Panc1 (cell line): ENCODE results near the gene CES4A. TPM values are rescaled to one million over a fixed set of nuclear protein-coding genes. Genes with fewer than 3 reads are reported as not detected.

Experiments
- ATAC-seq: fragments of 200-7000 bp; cut with Tn5 transposase; 2 replicates; pipeline ENCODE4 v1.9.1; 2020; ENCODE audit warnings: mild to moderate bottlenecking, moderate library complexity
- BruUV-seq: library from RNA; stranded (reverse); fragments of 400-500 nt; replicated peaks from 2 replicates; lab custom pipeline; 2021; lab: Mats Ljungman, UMichigan
- CTCF ChIA-PET: fragments of 300-600 bp; sonication (Branson Sonifier 250); formaldehyde crosslinking; loops from one replicate; lab custom pipeline; 2022; ENCODE audit warnings: antibody characterized with exemption; lab: Charles Lee
- POLR2A ChIA-PET: fragments of 300-600 bp; sonication (Branson Sonifier 250); formaldehyde crosslinking; loops from one replicate; lab custom pipeline; 2022; ENCODE audit warnings: antibody characterized with exemption; lab: Charles Lee
- DNase-seq: peaks from one replicate; pipeline ENCODE4 v3.0.0-alpha.2; 2010; ENCODE audit warnings: low read depth, low spot score
- H3K27ac ChIP-seq: 2 replicates; pipeline ENCODE4 v1.5.1; 2011; ENCODE audit warnings: mild to moderate bottlenecking, low read length, inconsistent platforms
- H3K27me3 ChIP-seq: fragments of 200-500 bp; sonication (Bioruptor generic); 2 replicates; pipeline ENCODE4 v1.6.0; 2014; ENCODE audit warnings: low read length, inconsistent platforms; ENCODE audit not compliant: control insufficient read depth, insufficient read depth
- H3K36me3 ChIP-seq: fragments of 200-500 bp; sonication (Bioruptor generic); 2 replicates; pipeline ENCODE4 v1.5.1; 2014; ENCODE audit warnings: inconsistent platforms, mild to moderate bottlenecking, low read length, moderate library complexity; ENCODE audit not compliant: control insufficient read depth, insufficient read depth
- H3K4me1 ChIP-seq: 2 replicates; pipeline ENCODE4 v1.5.1; 2011; ENCODE audit warnings: inconsistent platforms, mild to moderate bottlenecking, low read length, moderate library complexity; ENCODE audit not compliant: control insufficient read depth, insufficient read depth
- H3K4me3 ChIP-seq, 2 experiments: 2 replicates each; pipeline ENCODE4 v1.5.1; 2011 to 2012; ENCODE audit warnings: low read depth in 2 of 2, low read length in 2 of 2, mild to moderate bottlenecking in 2 of 2, inconsistent platforms in 1 of 2, moderate library complexity in 1 of 2
- H3K9me3 ChIP-seq: fragments of 200-500 bp; sonication (Bioruptor generic); 2 replicates; pipeline ENCODE4 v1.5.1; 2014; ENCODE audit warnings: low read depth, mild to moderate bottlenecking, inconsistent platforms, low read length, moderate library complexity; ENCODE audit not compliant: control insufficient read depth, insufficient read depth
- POLR2AphosphoS5 ChIP-seq: IDR thresholded peaks from 2 replicates; pipeline ENCODE4 v1.6.1; 2012; ENCODE audit warnings: mild to moderate bottlenecking, low read depth, low read length, moderate library complexity
- SIN3A ChIP-seq: IDR thresholded peaks from 2 replicates; pipeline ENCODE4 v1.6.1; 2012; ENCODE audit warnings: low read depth, mild to moderate bottlenecking, low read length, moderate library complexity, borderline replicate concordance; ENCODE audit not compliant: insufficient read depth
- TCF7L2 ChIP-seq: IDR thresholded peaks from 2 replicates; pipeline ENCODE4 v1.6.1; 2011; ENCODE audit warnings: mild to moderate bottlenecking, low read depth, low read length, inconsistent platforms
- in situ Hi-C: cut with HindIII; loops from 2 replicates; pipeline ENCODE4 v1.10.0; 2016; ENCODE audit warnings: low sequenced_read_pairs, low pct_unique_long_range_greater_than_20kb
- intact Hi-C: fragments of 100-400 bp; cut with micrococcal nuclease; formaldehyde crosslinking; loops from one replicate; pipeline ENCODE4 v1.10.0; 2022; ENCODE audit not compliant: unreplicated experiment
- total RNA-seq: library from RNA; stranded (reverse); gene quantifications from one replicate; pipeline ENCODE4 v1.2.1, GENCODE V29; 2021; ENCODE audit not compliant: unreplicated experiment
- TF ChIP-seq, protein P1 (sequence below): fragments of 450-650 bp; IDR thresholded peaks from 2 replicates; pipeline ENCODE4 v1.5.1; 2017; ENCODE audit warnings: mild to moderate bottlenecking
- TF ChIP-seq, protein P2 (sequence below), 2 experiments: IDR thresholded peaks; 2 replicates each; pipeline ENCODE4 v1.6.1; 2011 to 2012; ENCODE audit warnings: low read depth in 2 of 2, control low read depth in 1 of 2, low read length in 1 of 2, mild to moderate bottlenecking in 1 of 2, moderate library complexity in 1 of 2; ENCODE audit not compliant: insufficient read depth in 1 of 2

Gene CES4A
- total RNA-seq, 1 experiment from 2014 or later, result 6.1 TPM

DNA sequence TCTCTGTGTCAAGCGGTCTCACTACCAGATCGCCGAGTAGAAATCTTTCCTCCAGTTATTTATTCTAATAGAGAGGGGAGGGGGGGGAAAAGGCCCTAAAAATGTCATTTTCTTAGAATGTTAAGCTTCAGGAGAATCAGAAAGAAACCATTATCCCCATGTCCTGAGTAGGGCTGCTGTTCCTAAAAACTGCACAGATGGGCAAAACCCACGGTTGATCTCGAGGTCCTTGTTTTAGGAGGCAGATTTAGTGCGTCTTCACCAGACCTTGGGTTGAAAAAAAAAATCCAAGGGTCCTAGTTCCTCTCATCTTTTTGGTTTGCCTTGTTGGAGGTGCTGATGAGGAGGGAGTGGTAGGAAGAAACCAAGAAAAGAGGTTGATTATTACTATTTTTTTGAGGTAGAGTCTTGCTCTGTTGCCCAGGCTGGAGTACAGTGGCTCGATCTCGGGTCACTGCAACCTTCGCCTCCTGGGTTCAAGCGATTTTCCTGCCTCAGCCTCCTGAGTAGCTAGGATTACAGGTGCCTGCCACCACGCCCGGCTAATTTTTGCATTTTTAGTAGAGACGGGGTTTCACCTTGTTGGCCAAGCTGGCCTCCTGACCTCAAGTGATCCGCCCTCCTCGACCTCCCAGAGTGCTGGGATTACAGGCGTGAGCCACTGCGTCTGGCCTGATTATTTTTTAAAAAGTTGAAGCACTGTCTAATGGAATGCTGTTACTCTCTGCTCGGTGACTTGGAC lies 42.0 kb downstream of the CES4A start:
- TF ChIP-seq POLR2AphosphoS5 (no peak), TCF7L2 (no peak), SIN3A (no peak)
- TF ChIP-seq, protein P1, sequence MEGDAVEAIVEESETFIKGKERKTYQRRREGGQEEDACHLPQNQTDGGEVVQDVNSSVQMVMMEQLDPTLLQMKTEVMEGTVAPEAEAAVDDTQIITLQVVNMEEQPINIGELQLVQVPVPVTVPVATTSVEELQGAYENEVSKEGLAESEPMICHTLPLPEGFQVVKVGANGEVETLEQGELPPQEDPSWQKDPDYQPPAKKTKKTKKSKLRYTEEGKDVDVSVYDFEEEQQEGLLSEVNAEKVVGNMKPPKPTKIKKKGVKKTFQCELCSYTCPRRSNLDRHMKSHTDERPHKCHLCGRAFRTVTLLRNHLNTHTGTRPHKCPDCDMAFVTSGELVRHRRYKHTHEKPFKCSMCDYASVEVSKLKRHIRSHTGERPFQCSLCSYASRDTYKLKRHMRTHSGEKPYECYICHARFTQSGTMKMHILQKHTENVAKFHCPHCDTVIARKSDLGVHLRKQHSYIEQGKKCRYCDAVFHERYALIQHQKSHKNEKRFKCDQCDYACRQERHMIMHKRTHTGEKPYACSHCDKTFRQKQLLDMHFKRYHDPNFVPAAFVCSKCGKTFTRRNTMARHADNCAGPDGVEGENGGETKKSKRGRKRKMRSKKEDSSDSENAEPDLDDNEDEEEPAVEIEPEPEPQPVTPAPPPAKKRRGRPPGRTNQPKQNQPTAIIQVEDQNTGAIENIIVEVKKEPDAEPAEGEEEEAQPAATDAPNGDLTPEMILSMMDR, result no peak
- TF ChIP-seq, protein P2, sequence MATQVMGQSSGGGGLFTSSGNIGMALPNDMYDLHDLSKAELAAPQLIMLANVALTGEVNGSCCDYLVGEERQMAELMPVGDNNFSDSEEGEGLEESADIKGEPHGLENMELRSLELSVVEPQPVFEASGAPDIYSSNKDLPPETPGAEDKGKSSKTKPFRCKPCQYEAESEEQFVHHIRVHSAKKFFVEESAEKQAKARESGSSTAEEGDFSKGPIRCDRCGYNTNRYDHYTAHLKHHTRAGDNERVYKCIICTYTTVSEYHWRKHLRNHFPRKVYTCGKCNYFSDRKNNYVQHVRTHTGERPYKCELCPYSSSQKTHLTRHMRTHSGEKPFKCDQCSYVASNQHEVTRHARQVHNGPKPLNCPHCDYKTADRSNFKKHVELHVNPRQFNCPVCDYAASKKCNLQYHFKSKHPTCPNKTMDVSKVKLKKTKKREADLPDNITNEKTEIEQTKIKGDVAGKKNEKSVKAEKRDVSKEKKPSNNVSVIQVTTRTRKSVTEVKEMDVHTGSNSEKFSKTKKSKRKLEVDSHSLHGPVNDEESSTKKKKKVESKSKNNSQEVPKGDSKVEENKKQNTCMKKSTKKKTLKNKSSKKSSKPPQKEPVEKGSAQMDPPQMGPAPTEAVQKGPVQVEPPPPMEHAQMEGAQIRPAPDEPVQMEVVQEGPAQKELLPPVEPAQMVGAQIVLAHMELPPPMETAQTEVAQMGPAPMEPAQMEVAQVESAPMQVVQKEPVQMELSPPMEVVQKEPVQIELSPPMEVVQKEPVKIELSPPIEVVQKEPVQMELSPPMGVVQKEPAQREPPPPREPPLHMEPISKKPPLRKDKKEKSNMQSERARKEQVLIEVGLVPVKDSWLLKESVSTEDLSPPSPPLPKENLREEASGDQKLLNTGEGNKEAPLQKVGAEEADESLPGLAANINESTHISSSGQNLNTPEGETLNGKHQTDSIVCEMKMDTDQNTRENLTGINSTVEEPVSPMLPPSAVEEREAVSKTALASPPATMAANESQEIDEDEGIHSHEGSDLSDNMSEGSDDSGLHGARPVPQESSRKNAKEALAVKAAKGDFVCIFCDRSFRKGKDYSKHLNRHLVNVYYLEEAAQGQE (IDR thresholded peaks at IDR 0.05; ENCODE audit: insufficient read depth in 1 of 2, low read depth in 2 of 2, low read length in 1 of 2), result no peak
- Histone ChIP-seq H3K4me3 (peak overlapping the region; percentile 62 to 70), H3K27ac (peak overlapping the region; percentile 89), H3K36me3 (peaks cover 6% of the 10 kb centered on the region), H3K9me3 (no peaks in the 10 kb centered on the region), H3K4me1 (peaks cover 13% of the 10 kb centered on the region), H3K27me3 (no peaks in the 10 kb centered on the region)
- intact Hi-C loops, result no loop called here
- DNase-seq, result no peak
- no TSS peak for BruUV-seq
- ChIA-PET POLR2A (interaction anchor here (0.6 to 1.4 kb wide), 3 partner anchors 14 to 86 kb away, joined by 3 to 4 read pairs (median 3); no protein-coding TSS in a partner anchor), CTCF (interaction anchor here (0.7 kb wide), 1 partner anchor 38 kb away, joined by 12 read pairs; no protein-coding TSS in a partner anchor)
- ATAC-seq, result no peak
- in situ Hi-C loops, result no loop called here

DNA sequence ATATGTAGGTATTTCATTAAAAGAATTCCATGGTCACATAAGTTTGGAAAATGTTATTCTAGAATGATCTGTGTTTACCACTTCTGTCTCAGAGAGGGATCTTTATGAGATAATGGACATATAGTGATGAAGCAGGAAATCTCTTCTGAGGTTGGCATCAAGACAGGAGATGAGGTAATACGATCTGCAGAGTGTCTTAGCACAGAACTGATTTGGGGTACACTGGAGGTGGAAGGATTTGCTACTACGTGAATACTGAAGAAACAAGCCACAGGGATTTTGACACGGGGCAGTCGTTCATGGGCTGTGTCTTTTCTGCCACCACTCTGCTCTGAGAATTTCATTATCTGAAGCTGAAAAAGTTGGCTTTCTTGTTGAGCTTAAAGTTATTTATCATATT lies 46.1 kb downstream of the CES4A start:
- no peak for TF ChIP-seq TCF7L2
- TF ChIP-seq POLR2AphosphoS5, result no peak
- TF ChIP-seq, protein P2 (IDR thresholded peaks at IDR 0.05; ENCODE audit: insufficient read depth in 1 of 2, low read depth in 2 of 2, low read length in 1 of 2), result no peak
- TF ChIP-seq, protein P1, result no peak
- no peak for TF ChIP-seq SIN3A
- Histone ChIP-seq H3K4me1 (peaks cover 11% of the 10 kb centered on the region; the same call in 1 of the 2 replicates), H3K27ac (no peak overlapping the region), H3K27me3 (no peaks in the 10 kb centered on the region), H3K4me3 (no peak overlapping the region), H3K9me3 (no peaks in the 10 kb centered on the region), H3K36me3 (peaks cover 7% of the 10 kb centered on the region)
- intact Hi-C loops (no loop called here), in situ Hi-C loops (no loop called here)
- ChIA-PET CTCF (no interaction called here), POLR2A (no interaction called here)
- BruUV-seq, result no TSS peak
- ATAC-seq, result no peak
- DNase-seq, result no peak
